ENCODE data around the gene IL17C. TPM values are rescaled to one million over a fixed set of nuclear protein-coding genes. Genes with fewer than 3 reads are reported as not detected.
"Not testable (repeated sequence)": the region's sequence is repeated elsewhere in the genome, so short reads cannot be mapped to it uniquely, and the experiment has no call there.

IL17C gene
- total RNA-seq, 1 experiment from 2014 or later: not detected

- DNase-seq: no peak
- no peak overlapping the region for H3K4me3 ChIP-seq (ENCODE audit: low read length)
- CTCF ChIA-PET: no interaction called here
- peaks cover 4% of the 10 kb centered on the region for H3K79me2 ChIP-seq (ENCODE audit: low read length)
- H3K27ac ChIP-seq (ENCODE audit: low read length): no peak overlapping the region
- BruUV-seq (replicated peaks): no TSS peak
- H3K4me1 ChIP-seq (ENCODE audit: insufficient read depth, low read length): no peaks in the 10 kb centered on the region
- H3K4me2 ChIP-seq (ENCODE audit: low read length): no peak overlapping the region
- POLR2A ChIA-PET (ENCODE audit: unreplicated experiment): no interaction called here
- no peak for ATAC-seq
- no peaks in the 10 kb centered on the region for H3K9me3 ChIP-seq (ENCODE audit: low read length)
- no peaks in the 10 kb centered on the region for H3K9me2 ChIP-seq (replicated peaks; ENCODE audit: low read length)
- TF ChIP-seq EZH2phosphoT487 (IDR thresholded peaks at IDR 0.05; ENCODE audit: borderline replicate concordance, low read length) (no peak), EZH2 (IDR thresholded peaks at IDR 0.05; ENCODE audit: low read length, unreplicated experiment) (no peak), CTCF (conservative IDR thresholded peaks at IDR 0.05; ENCODE audit: low read depth, low read length) (no peak)
- no peak overlapping the region for H2AFZ ChIP-seq (ENCODE audit: low read length)
- H4K20me1 ChIP-seq (ENCODE audit: low read length): no peaks in the 10 kb centered on the region
- no peaks in the 10 kb centered on the region for H3F3A ChIP-seq (ENCODE audit: low read length, unreplicated experiment)
- H3K27me3 ChIP-seq (ENCODE audit: low read length): no peaks in the 10 kb centered on the region
- intact Hi-C loops (cut with micrococcal nuclease): no loop called here
- H3K9ac ChIP-seq (ENCODE audit: low read length): no peak overlapping the region
- H3K36me3 ChIP-seq (ENCODE audit: low read depth, low read length): no peaks in the 10 kb centered on the region
Measured at GRCh38 chr16:88667461-88667860, 29.1 kb downstream of the IL17C start.

- H3K79me2 ChIP-seq (ENCODE audit: low read length); H3K27ac ChIP-seq (ENCODE audit: low read length); H3F3A ChIP-seq (ENCODE audit: low read length, unreplicated experiment); DNase-seq; H3K36me3 ChIP-seq (ENCODE audit: low read depth, low read length); H3K9me2 ChIP-seq (replicated peaks; ENCODE audit: low read length); H3K4me1 ChIP-seq (ENCODE audit: insufficient read depth, low read length); BruUV-seq (replicated peaks); H3K4me3 ChIP-seq (ENCODE audit: low read length); H3K9me3 ChIP-seq (ENCODE audit: low read length); ATAC-seq; H3K27me3 ChIP-seq (ENCODE audit: low read length); H2AFZ ChIP-seq (ENCODE audit: low read length); H4K20me1 ChIP-seq (ENCODE audit: low read length); POLR2A ChIA-PET (ENCODE audit: unreplicated experiment); CTCF ChIA-PET; intact Hi-C loops (cut with micrococcal nuclease); H3K4me2 ChIP-seq (ENCODE audit: low read length); H3K9ac ChIP-seq (ENCODE audit: low read length): not testable (repeated sequence)
Measured at GRCh38 chr16:88669493-88669892, 31.1 kb downstream of the IL17C start.

- no peaks in the 10 kb centered on the region for H3K4me1 ChIP-seq (ENCODE audit: insufficient read depth, low read length)
- H3K27me3 ChIP-seq (ENCODE audit: low read length): no peaks in the 10 kb centered on the region
- POLR2A ChIA-PET (ENCODE audit: unreplicated experiment): no interaction called here
- CTCF ChIA-PET: no interaction called here
- H3K79me2 ChIP-seq (ENCODE audit: low read length): no peaks in the 10 kb centered on the region
- H4K20me1 ChIP-seq (ENCODE audit: low read length): no peaks in the 10 kb centered on the region
- H3K27ac ChIP-seq (ENCODE audit: low read length): no peak overlapping the region
- H3K9me3 ChIP-seq (ENCODE audit: low read length): no peaks in the 10 kb centered on the region
- no peaks in the 10 kb centered on the region for H3F3A ChIP-seq (ENCODE audit: low read length, unreplicated experiment)
- H3K4me2 ChIP-seq (ENCODE audit: low read length): no peak overlapping the region
- H2AFZ ChIP-seq (ENCODE audit: low read length): no peak overlapping the region
- TF ChIP-seq EZH2 (IDR thresholded peaks at IDR 0.05; ENCODE audit: low read length, unreplicated experiment): no peak
- TF ChIP-seq EZH2phosphoT487 (IDR thresholded peaks at IDR 0.05; ENCODE audit: borderline replicate concordance, low read length): no peak
- no peak for TF ChIP-seq CTCF (conservative IDR thresholded peaks at IDR 0.05; ENCODE audit: low read depth, low read length)
- no peak for ATAC-seq
- DNase-seq: no peak
- H3K9ac ChIP-seq (ENCODE audit: low read length): no peak overlapping the region
- H3K4me3 ChIP-seq (ENCODE audit: low read length): no peak overlapping the region
- no TSS peak for BruUV-seq (replicated peaks)
- intact Hi-C loops (cut with micrococcal nuclease): no loop called here
- H3K9me2 ChIP-seq (replicated peaks; ENCODE audit: low read length): no peaks in the 10 kb centered on the region
- no peaks in the 10 kb centered on the region for H3K36me3 ChIP-seq (ENCODE audit: low read depth, low read length)
Measured at GRCh38 chr16:88669980-88670379, 31.6 kb downstream of the IL17C start.
